Epithelial cell of esophagus (primary cell): ENCODE data around the gene CRTAC1.

Experiments
- DNase-seq: peaks from one replicate; pipeline ENCODE4 v3.0.0; 2010; ENCODE audit warnings: low read depth
- H3K4me3 ChIP-seq: 2 replicates; pipeline ENCODE4 v1.5.1; 2011; ENCODE audit warnings: mild to moderate bottlenecking, low read length, control low read depth
- CTCF ChIP-seq: IDR thresholded peaks from 2 replicates; pipeline ENCODE4 v1.5.1; 2011; ENCODE audit warnings: low read depth, mild to moderate bottlenecking, low read length, control low read depth, inconsistent platforms; ENCODE audit not compliant: insufficient read depth; ENCODE audit errors: missing control alignments

CRTAC1 gene

GRCh38 chr10:98063740-98064027, 33.3 kb upstream of the CRTAC1 start:
- no peak overlapping the region for H3K4me3 ChIP-seq
- no peak for DNase-seq
- no peak for TF ChIP-seq CTCF

GRCh38 chr10:98062424-98062823, 32.0 kb upstream of the CRTAC1 start:
- no peak for TF ChIP-seq CTCF
- DNase-seq = no peak
- H3K4me3 ChIP-seq = no peak overlapping the region

- no peak for TF ChIP-seq CTCF
- no peak for DNase-seq
- no peak overlapping the region for H3K4me3 ChIP-seq
Observed at GRCh38 chr10:98060079-98060478, 29.7 kb upstream of the CRTAC1 start.

GRCh38 chr10:98058295-98058694, 27.9 kb upstream of the CRTAC1 start:
- H3K4me3 ChIP-seq = no peak overlapping the region
- no peak for TF ChIP-seq CTCF
- DNase-seq = no peak

DNA sequence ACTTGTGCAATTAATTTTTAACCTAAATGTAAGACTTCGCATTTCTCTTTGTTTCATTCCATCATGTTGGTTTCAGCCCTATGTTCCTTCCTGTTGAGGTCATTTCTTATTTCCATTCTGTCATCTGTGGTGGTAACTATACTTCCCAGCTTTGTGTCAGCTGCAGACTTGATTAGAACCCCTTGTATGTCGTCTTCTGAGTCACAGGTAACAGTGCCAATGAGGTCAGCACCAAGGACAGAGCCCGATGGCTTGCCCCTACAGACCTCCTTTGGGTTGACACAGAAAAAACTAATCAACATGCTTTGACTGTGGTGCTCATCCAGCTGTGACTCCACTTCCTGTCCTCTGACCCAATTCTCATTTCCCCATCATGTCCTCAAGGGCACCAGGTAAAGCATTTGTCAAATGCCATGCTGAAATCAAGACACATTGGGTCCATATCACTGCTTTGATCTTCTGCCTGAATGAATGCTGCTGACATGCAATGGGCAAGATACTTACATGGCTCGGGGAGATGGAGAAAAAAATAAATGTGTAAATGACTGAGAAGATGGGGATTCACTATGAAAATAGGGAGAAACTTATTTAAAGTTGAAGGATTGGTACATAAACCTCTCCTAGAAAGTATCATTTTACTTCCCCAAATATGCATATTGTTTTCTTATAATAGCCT, 25.6 kb upstream of the CRTAC1 start:
- no peak for TF ChIP-seq CTCF
- H3K4me3 ChIP-seq = no peak overlapping the region
- DNase-seq = peak; percentile 37

DNA sequence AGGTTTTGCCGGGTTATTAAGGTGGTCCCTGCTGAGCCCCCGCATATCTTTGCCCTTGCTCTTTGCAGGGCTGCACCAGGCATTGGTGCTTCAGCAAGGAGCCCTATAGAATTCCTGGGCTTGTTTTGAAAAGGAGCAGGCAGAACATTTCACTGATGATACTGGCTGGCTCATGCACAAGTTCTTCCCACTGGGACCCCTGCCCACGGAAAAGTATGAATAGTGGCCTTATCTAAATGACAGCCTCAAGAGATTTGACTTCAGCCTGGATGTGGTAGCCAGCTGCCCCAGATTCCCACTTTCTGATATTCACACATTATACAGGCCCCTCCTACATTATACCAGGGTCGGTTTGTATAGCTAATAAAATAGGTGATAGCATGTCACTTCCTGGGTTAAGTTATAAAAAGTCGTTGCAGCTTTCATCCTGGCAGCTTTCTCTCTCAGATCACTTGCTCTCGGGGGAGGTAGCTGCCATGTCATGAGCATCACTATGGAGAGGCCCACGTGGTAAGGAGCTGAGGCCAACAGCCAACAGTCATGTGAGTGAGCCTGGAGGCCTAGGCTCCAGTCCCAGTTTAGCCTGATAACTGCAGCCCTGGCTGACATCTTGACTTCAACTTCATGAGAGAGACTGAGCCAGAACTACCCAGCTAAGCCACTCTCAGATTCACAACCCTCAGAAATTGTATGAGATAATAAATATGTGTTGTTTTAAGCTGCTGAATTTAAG, 16.8 kb upstream of the CRTAC1 start:
- no peak for TF ChIP-seq CTCF
- no peak for DNase-seq
- no peak overlapping the region for H3K4me3 ChIP-seq
